Measurements from ENCODE around the gene PPIA.

Gene PPIA

DNA sequence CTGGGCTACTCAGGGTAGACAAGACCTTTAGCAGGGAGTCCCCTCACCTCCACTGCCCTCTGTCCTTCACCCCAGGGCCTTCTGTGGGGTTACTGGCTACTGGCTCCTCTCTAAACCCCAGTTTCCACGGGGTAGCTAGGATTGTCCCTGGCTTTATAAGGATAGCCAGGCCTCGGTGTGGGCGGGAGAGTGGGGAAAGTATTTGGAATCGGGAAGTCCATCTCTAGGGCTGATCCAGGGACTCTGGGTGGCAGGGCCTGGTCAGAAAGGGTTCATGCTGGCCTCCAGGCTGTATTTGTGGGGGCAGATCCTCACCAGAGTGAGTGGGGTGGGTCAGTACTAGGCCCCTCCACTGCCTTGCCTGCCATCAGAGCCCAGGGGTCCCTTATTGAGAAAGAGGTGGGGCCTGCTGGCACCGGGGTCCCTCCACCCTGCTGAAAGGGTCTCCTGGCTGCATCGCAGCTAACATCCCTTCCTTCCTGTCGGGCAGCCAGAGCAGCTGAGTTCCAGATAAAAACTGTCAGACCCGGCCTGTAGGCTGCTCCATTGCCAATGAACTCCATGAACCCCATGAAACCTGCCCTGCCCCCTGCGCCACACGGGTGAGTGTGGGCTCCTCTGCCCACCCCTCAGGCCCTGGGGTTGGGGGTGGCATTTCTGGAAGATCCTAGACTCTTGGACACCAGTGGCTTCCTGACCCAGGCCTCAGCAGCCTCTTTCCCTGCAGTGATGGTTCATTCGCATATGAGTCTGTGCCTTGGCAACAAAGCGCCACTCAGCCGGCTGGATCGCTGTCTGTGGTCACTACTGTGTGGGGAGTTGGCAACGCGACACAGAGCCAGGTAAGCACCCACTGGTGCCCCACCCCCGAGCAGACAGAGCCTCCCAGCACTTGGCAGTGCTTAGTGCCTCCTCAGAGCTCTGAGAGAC, 40.5 kb upstream of the PPIA start:
- no CpG with 5 or more reads among the region's 17 CpGs for WGBS (ENCODE audit: insufficient coverage, insufficient read length)
- Histone ChIP-seq H3K4me3 (ENCODE audit: low read length) (no peak overlapping the region), H3K9me3 (ENCODE audit: control insufficient read depth, insufficient read depth, low read length) (no peaks in the 10 kb centered on the region), H3K27ac (ENCODE audit: low read length) (no peak overlapping the region), H3K27me3 (ENCODE audit: control insufficient read depth, insufficient read depth, low read length) (no peaks in the 10 kb centered on the region), H3K4me1 (ENCODE audit: control insufficient read depth, insufficient read depth, low read length) (peaks cover 2% of the 10 kb centered on the region), H3K36me3 (ENCODE audit: control insufficient read depth, insufficient read depth, low read length) (peaks cover 13% of the 10 kb centered on the region)
- no peak for DNase-seq (ENCODE audit: low read depth, low spot score)

DNA sequence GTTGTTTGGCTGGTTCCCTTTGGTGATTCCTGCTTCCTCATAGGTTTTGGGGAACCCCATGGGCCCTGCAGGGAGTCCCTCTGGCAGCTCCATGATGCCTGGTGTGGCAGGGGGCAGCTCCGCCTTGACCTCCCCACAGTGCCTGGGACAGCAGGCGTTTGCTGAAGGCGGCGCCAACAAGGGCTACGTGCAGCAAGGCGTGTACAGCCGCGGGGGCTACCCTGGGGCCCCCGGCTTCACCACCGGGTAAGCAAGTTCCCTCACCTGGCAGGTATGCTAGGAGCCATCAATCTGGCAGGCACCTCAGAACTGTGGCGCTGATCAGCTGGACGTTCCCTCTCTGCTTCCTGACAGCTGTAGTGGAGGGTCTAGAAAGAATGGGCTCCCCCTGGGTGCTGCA, 39.6 kb upstream of the PPIA start:
- no CpG with 5 or more reads among the region's 12 CpGs for WGBS (ENCODE audit: insufficient coverage, insufficient read length)
- DNase-seq (ENCODE audit: low read depth, low spot score): no peak
- Histone ChIP-seq H3K4me3 (ENCODE audit: low read length) (no peak overlapping the region), H3K9me3 (ENCODE audit: control insufficient read depth, insufficient read depth, low read length) (no peaks in the 10 kb centered on the region), H3K27me3 (ENCODE audit: control insufficient read depth, insufficient read depth, low read length) (no peaks in the 10 kb centered on the region), H3K36me3 (ENCODE audit: control insufficient read depth, insufficient read depth, low read length) (peaks cover 23% of the 10 kb centered on the region), H3K4me1 (ENCODE audit: control insufficient read depth, insufficient read depth, low read length) (no peaks in the 10 kb centered on the region; the same call in 1 of the 2 replicates), H3K27ac (ENCODE audit: low read length) (no peak overlapping the region)

- Histone ChIP-seq H3K27ac (ENCODE audit: low read length) (no peak overlapping the region), H3K4me1 (ENCODE audit: control insufficient read depth, insufficient read depth, low read length) (no peaks in the 10 kb centered on the region; the same call in 1 of the 2 replicates), H3K27me3 (ENCODE audit: control insufficient read depth, insufficient read depth, low read length) (no peaks in the 10 kb centered on the region), H3K36me3 (ENCODE audit: control insufficient read depth, insufficient read depth, low read length) (peaks cover 24% of the 10 kb centered on the region), H3K9me3 (ENCODE audit: control insufficient read depth, insufficient read depth, low read length) (no peaks in the 10 kb centered on the region), H3K4me3 (ENCODE audit: low read length) (no peak overlapping the region)
- no CpG with 5 or more reads among the region's 10 CpGs for WGBS (ENCODE audit: insufficient coverage, insufficient read length)
- DNase-seq (ENCODE audit: low read depth, low spot score): no peak
Measured at GRCh38 chr7:44757311-44757710, 39.2 kb upstream of the PPIA start.

- peaks cover 28% of the 10 kb centered on the region for H3K36me3 ChIP-seq (ENCODE audit: control insufficient read depth, insufficient read depth, low read length)
- no peak overlapping the region for H3K4me3 ChIP-seq (ENCODE audit: low read length)
- no peak for DNase-seq (ENCODE audit: low read depth, low spot score)
- WGBS (ENCODE audit: insufficient coverage, insufficient read length): no CpG with 5 or more reads among the region's 7 CpGs
- no peaks in the 10 kb centered on the region for H3K27me3 ChIP-seq (ENCODE audit: control insufficient read depth, insufficient read depth, low read length)
- H3K4me1 ChIP-seq (ENCODE audit: control insufficient read depth, insufficient read depth, low read length): no peaks in the 10 kb centered on the region; the same call in 1 of the 2 replicates
- no peaks in the 10 kb centered on the region for H3K9me3 ChIP-seq (ENCODE audit: control insufficient read depth, insufficient read depth, low read length)
- H3K27ac ChIP-seq (ENCODE audit: low read length): no peak overlapping the region
Measured at GRCh38 chr7:44757739-44758138, 38.7 kb upstream of the PPIA start.

DNA sequence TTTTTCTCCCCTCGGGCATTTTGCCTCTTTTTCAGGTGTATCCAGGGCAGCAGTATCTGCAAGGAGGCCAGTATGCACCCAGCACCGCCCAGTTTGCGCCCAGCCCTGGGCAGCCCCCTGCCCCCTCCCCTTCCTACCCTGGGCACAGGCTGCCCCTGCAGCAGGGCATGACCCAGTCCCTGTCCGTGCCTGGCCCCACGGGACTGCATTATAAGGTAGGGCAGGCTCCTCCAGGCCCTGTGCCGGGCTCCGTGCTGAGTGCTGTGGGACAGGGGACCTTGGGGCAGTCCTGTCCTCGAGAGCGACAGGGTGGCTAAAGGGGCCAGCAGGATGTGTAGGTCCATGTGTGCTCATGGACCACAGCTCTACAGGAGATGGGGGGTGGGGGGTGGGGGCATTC, 37.2 kb upstream of the PPIA start:
- H3K9me3 ChIP-seq (ENCODE audit: control insufficient read depth, insufficient read depth, low read length): no peaks in the 10 kb centered on the region
- no peak for DNase-seq (ENCODE audit: low read depth, low spot score)
- no peak overlapping the region for H3K27ac ChIP-seq (ENCODE audit: low read length)
- WGBS (ENCODE audit: insufficient coverage, insufficient read length): no CpG with 5 or more reads among the region's 9 CpGs
- H3K36me3 ChIP-seq (ENCODE audit: control insufficient read depth, insufficient read depth, low read length): peaks cover 40% of the 10 kb centered on the region
- H3K27me3 ChIP-seq (ENCODE audit: control insufficient read depth, insufficient read depth, low read length): no peaks in the 10 kb centered on the region
- no peak overlapping the region for H3K4me3 ChIP-seq (ENCODE audit: low read length)
- H3K4me1 ChIP-seq (ENCODE audit: control insufficient read depth, insufficient read depth, low read length): no peaks in the 10 kb centered on the region; the same call in 1 of the 2 replicates

GRCh38 chr7:44760034-44760580, 36.4 kb upstream of the PPIA start:
- no CpG with 5 or more reads among the region's 18 CpGs for WGBS (ENCODE audit: insufficient coverage, insufficient read length)
- Histone ChIP-seq H3K4me1 (ENCODE audit: control insufficient read depth, insufficient read depth, low read length) (no peaks in the 10 kb centered on the region; the same call in 1 of the 2 replicates), H3K9me3 (ENCODE audit: control insufficient read depth, insufficient read depth, low read length) (no peaks in the 10 kb centered on the region), H3K36me3 (ENCODE audit: control insufficient read depth, insufficient read depth, low read length) (peaks cover 48% of the 10 kb centered on the region), H3K27ac (ENCODE audit: low read length) (no peak overlapping the region), H3K27me3 (ENCODE audit: control insufficient read depth, insufficient read depth, low read length) (no peaks in the 10 kb centered on the region), H3K4me3 (ENCODE audit: low read length) (no peak overlapping the region)
- no peak for DNase-seq (ENCODE audit: low read depth, low spot score)

GRCh38 chr7:44761207-44762161, 35.0 kb upstream of the PPIA start:
- no peaks in the 10 kb centered on the region; the same call in 1 of the 2 replicates for H3K4me1 ChIP-seq (ENCODE audit: control insufficient read depth, insufficient read depth, low read length)
- H3K36me3 ChIP-seq (ENCODE audit: control insufficient read depth, insufficient read depth, low read length): peaks cover 62% of the 10 kb centered on the region
- no peak overlapping the region for H3K27ac ChIP-seq (ENCODE audit: low read length)
- WGBS (ENCODE audit: insufficient coverage, insufficient read length): no CpG with 5 or more reads among the region's 48 CpGs
- H3K9me3 ChIP-seq (ENCODE audit: control insufficient read depth, insufficient read depth, low read length): no peaks in the 10 kb centered on the region
- no peaks in the 10 kb centered on the region for H3K27me3 ChIP-seq (ENCODE audit: control insufficient read depth, insufficient read depth, low read length)
- no peak for DNase-seq (ENCODE audit: low read depth, low spot score)
- H3K4me3 ChIP-seq (ENCODE audit: low read length): no peak overlapping the region

DNA sequence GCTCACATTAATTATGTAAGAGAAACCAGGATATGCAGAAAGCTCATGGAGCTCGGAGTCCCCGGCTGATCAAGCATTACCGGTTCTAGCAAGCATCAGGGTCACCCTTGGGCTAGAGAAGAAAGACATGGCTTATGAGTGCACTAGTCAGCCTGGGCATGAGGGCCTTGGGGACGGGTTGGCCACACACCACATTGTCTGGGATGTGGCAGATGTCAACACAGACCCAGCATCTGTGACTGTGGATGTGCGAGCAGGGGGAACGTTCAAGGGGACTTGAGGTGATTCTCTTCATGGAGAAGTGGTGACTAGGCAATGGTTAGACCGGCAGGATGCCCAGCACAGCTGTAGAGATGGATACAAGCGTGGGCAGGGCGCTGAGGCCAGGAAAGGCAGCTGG, 34.2 kb upstream of the PPIA start:
- H3K9me3 ChIP-seq (ENCODE audit: control insufficient read depth, insufficient read depth, low read length): no peaks in the 10 kb centered on the region
- no peaks in the 10 kb centered on the region for H3K27me3 ChIP-seq (ENCODE audit: control insufficient read depth, insufficient read depth, low read length)
- H3K27ac ChIP-seq (ENCODE audit: low read length): no peak overlapping the region
- WGBS (ENCODE audit: insufficient coverage, insufficient read length): no CpG with 5 or more reads among the region's 9 CpGs
- no peaks in the 10 kb centered on the region; the same call in 1 of the 2 replicates for H3K4me1 ChIP-seq (ENCODE audit: control insufficient read depth, insufficient read depth, low read length)
- DNase-seq (ENCODE audit: low read depth, low spot score): no peak
- peaks cover 66% of the 10 kb centered on the region for H3K36me3 ChIP-seq (ENCODE audit: control insufficient read depth, insufficient read depth, low read length)
- no peak overlapping the region for H3K4me3 ChIP-seq (ENCODE audit: low read length)

DNA sequence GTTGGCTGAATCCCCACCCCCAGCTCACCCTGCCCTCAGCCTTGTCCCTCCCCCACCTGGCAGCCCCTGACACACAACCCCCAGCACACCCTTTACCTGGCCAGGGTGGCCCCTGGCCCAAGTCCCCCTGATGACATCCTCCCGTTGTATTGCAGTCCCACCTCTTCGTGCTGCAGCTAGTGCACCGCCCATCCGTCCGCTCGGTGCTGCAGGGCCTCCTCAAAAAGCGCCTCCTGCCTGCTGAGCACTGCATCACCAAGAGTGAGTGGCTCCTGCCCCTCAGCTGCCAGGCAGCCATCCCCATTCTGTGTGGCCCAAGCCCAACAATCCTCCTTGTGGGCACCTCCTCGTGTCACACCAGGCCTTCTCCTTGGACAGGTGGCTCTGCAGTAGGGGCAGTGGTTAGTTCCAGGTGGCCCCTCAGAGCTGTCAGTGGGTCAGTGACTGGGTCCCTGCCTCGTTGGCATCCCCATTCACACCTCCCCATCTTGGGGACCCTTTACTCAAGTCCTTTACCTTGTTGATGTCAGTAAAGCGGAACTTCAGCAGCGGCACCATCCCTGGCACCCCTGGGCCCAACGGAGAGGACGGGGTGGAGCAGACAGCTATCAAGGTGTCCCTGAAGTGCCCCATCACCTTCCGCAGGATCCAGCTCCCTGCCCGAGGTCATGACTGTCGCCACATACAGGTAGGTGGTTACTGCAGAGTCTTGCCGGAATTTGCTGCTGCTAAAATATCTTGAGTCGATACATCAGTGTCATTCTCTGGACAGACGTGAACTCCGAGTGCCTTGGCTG, 33.6 kb upstream of the PPIA start:
- Histone ChIP-seq H3K36me3 (ENCODE audit: control insufficient read depth, insufficient read depth, low read length) (peaks cover 71% of the 10 kb centered on the region), H3K27ac (ENCODE audit: low read length) (no peak overlapping the region), H3K4me1 (ENCODE audit: control insufficient read depth, insufficient read depth, low read length) (no peaks in the 10 kb centered on the region), H3K27me3 (ENCODE audit: control insufficient read depth, insufficient read depth, low read length) (no peaks in the 10 kb centered on the region), H3K9me3 (ENCODE audit: control insufficient read depth, insufficient read depth, low read length) (no peaks in the 10 kb centered on the region), H3K4me3 (ENCODE audit: low read length) (no peak overlapping the region)
- no peak for DNase-seq (ENCODE audit: low read depth, low spot score)
- WGBS (ENCODE audit: insufficient coverage, insufficient read length): no CpG with 5 or more reads among the region's 20 CpGs

Measured in iPS DF 6.9 (cell line).